NCI-H1436 (cell line): ENCODE results near the gene BLOC1S4.
"Not testable (repeated sequence)": the region's sequence is repeated elsewhere in the genome, so short reads cannot be mapped to it uniquely, and the experiment has no call there.

Experiments
- DNase-seq: peaks from one replicate; lab custom pipeline; 2025; lab: John Stamatoyannopoulos, UW

Gene BLOC1S4, protein sequence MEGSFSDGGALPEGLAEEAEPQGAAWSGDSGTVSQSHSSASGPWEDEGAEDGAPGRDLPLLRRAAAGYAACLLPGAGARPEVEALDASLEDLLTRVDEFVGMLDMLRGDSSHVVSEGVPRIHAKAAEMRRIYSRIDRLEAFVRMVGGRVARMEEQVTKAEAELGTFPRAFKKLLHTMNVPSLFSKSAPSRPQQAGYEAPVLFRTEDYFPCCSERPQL

DNA sequence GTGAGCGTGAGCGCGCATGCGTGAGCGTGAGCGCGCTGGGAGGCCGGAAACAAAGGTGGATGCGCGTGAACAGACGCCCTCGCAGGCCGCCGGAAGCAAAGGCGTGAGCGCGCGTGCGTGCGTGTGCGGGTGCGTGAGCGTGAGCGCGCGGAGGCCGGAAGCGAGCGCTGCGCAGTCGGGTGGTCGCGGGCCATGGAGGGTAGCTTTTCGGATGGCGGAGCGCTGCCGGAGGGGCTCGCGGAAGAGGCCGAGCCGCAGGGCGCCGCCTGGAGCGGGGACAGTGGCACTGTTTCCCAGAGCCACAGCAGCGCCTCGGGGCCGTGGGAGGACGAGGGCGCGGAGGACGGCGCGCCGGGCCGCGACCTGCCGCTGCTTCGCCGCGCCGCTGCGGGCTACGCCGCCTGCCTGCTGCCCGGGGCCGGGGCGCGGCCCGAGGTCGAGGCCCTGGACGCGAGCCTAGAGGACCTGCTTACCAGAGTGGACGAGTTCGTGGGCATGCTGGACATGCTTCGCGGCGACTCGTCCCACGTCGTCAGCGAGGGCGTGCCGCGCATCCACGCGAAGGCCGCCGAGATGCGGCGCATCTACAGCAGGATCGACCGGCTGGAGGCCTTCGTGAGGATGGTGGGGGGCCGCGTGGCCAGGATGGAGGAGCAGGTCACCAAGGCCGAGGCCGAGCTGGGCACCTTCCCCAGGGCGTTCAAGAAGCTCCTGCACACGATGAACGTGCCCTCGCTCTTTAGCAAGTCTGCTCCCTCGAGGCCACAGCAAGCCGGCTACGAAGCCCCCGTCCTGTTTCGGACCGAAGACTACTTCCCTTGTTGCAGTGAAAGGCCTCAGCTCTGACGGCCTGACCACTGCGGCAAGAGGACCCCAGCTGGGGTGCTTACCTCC, at the start of gene BLOC1S4:
TSS of gene BLOC1S4 (plus strand) at position 157 of the 894 bp plus-strand sequence. CDS start at position 193, 36 bp downstream.
- peak; percentile 62 for DNase-seq

- DNase-seq = no peak
Observed at GRCh38 chr4:6668391-6668790, 47.6 kb upstream of the BLOC1S4 start.

- DNase-seq = no peak
Observed at GRCh38 chr4:6671648-6672047, 44.3 kb upstream of the BLOC1S4 start.

DNA sequence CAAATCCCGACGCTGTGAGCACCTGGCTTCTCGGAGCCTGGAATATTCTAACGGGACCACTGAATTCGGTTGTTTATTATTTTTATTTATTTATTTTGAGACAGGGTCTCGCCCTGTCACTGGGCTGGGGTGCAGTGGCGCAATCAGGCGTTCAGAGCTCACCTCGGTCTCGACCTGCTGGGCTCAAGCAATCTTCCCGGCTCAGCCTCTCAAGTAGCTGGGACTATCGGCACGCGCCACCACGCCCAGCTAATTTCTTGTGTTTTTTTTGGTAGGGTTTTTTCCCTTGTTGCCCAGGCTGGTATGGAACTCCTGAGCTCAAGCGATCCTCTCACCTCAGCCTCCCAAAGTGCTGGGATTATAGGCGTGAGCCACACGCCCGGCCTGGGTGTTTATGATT, 43.8 kb upstream of the BLOC1S4 start:
- DNase-seq = no peak

GRCh38 chr4:6672541-6673190, 43.3 kb upstream of the BLOC1S4 start:
- not testable (repeated sequence) for DNase-seq

GRCh38 chr4:6673191-6673659, 42.7 kb upstream of the BLOC1S4 start:
- not testable (repeated sequence) for DNase-seq

- DNase-seq = peak; percentile 80
Observed at GRCh38 chr4:6673660-6674499, 42.1 kb upstream of the BLOC1S4 start.

- DNase-seq = no peak
Observed at GRCh38 chr4:6674500-6675149, 41.3 kb upstream of the BLOC1S4 start.

DNA sequence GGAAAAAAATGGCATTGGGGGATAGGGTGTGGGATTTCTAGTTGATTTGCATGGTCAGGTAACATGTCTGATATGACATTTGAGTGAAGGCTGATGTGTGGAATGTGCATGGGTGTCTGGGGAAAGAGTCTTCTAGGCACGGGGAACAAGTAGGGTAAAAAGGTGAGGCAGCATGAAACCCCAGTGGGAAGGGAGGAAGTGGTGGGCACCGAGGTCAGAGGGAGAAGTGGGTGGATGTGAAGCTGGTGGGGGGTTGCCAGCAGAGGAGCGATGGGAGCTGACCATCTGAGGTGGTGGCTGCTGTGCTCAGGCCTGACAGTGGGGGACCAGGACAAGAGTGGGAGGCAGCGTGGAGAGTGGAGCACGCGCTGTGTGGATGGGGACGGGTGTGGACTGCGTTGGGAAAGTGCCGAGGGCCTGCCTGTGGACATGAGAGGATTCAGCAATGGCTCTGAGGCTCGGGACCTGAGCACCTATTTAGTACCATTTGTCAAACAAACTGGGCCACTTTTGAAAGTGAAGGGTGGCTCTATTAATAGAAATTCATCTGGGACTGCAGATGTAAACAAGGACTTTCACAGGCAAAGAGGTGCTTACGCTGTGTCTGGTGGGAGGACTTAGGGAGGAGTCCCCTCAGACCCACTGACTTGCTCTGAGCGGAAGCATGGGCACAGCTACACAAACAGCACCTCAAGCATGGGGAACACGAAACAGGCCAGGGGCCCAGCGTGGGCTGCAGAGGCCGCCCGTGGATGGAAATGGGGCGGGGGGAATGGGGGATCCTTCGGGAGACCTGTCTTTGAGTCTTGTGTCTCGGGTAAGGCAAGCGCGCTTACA, 39.0 kb upstream of the BLOC1S4 start:
- no peak for DNase-seq

DNA sequence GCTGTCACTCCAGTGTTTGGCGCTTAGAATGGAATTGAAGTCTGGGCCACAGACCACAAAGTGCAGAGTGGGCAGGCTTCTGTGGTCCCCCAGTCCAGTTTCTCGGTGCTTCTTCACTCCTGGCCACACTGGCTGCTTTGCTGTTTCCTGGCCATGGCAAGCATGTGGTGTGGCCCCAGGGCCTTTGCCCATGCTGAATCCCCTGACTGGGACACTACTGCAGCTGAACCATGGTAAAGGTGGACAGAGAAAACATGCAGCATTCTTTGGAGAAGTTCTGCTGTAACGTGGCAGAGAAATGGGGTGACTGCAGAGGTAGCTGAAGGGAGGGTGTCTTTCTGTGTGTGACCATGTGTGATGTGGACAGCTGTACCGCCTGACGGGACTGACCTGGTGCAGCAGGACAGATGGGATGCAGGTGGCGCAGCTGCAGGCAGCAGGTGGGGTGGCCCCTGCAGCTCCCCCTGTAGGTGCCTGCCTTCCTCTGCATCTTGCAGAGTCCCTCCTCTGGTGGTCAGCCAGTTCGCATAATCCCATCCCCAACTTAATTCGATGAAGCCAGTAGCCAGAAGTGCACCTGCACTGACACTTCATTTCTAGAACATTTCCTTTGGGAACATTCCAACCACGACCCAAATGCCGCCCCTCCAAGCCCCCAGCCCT, 35.5 kb upstream of the BLOC1S4 start:
- DNase-seq = no peak

GRCh38 chr4:6681191-6681590, 34.8 kb upstream of the BLOC1S4 start:
- no peak for DNase-seq

DNA sequence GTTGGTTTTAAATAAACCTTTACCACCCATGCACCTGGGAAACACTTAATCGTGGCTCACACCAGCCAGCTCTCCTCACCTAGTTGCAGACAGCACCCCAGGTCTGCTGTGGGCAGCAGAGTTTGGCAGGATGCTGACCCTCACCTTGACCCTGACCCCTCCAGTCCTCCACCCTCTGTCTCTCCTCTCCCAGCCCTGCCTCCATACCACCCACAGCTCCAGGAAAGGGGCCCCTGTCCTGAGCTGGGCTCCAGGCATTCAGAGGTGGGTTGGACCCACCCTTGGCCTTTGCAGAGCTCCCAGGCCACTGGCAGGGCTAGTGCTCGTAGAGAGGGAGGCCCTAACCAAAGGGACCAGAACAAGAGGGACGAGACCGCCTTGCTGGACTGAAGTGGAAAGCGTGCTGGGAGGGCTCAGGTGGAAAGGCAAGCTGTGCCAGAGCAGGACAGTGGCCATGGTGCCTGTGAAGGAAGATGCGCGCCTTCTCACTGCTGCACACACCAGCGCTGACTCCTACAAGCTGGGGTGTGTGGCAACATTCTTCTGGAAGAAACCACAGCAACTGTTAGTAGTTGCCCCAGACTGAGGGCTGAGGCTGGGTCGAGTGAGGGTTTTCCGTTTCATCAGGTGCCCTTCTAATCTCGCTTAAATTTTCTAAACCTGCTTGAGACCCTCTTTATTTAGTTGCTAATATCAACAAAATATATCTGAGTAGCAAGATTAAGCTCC, 32.9 kb upstream of the BLOC1S4 start:
- no peak for DNase-seq

DNA sequence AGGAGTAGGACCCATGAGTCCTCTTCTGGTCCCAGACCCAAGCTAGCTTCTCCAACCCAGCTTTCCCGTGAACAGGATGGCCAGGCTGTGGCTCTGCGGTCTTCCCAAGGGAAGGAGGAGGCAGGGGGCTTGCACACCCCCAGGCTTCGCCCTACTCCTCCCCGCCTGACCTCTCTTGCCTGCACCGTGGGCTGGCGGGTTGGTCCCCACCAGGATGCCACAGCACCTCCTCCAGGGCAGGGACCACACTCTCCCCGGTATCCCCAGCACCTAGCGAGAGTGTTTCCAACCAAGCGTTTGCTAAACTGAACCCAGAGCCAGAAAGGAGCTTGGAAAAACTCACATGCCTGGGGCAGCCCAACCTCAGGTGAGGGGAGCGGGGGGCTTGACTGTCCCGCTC, 31.3 kb upstream of the BLOC1S4 start:
- DNase-seq = no peak

DNA sequence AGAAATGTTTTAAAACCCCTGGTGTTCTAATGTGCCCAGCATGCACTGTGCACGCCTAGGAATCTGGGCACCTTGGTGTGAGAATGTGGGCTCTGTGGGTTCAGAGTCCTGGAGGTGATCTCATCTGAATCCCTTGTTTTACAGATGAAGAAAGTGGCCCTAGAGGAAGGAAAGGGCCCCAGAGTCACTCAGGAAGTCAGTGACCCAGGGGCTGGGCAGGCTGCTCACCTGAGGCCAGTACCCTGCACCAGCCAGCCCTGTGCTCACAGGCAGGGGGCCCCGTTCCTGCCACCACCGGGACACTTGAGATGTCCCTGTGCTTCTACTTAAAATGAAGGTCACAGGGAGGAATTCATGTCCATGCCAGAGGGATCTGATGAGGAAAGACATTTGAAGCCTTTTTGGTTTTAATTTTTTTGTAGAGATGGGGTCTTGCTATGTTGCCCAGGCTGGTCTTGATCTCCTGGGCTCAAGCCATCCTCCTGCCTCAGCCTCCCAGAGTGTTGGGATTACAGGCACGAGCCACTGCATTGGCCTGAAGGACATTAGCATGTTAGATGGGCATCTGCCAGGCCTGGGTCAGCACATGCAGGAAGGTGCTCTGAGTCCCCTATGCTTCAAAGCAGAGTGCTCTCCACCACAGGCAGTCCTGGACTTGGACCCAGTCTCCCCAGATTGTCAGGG, 29.7 kb upstream of the BLOC1S4 start:
- DNase-seq = no peak

DNA sequence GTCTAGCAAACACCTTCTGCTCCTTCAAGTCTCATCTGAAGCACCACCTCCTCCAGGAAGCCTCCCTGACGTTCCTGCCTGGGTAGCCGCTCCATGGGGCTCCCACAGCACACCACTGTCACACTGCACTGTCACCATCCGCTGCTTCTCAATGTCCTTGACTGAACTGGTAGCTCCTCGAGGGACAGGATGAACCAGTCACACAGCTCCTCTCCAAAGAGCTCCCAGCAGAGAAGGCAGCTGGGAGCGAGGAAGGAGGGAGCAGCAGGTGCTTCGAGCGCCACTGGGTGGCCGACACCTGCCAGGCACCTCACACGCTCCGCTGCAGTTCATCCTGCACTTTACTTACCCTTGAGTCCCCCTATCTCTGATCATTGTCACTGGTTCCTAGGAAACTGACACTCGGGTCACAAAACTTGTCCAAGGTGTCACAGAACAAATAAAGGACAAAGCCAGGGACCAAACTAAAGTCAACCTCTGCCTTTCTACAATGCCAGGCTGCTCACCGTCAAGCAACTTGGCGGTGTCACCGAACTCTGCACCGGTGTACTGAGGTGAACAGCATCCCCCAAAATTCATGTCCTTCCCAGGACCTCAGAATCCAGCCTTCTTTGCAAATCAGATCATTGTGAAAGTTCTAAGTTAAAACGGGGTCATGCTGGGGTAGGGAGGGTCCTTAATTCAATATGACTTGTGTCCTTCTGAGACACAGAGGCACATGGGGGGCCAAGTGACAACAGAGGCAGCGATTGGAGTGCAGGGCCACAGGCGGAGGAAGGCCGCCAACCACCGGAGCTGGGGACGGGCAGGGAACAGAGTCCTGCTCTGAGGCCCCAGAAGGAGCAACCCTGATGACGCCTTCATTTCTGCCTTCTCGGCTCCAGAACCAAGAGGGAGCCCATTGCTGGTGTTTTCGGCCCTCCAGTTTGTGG, 27.8 kb upstream of the BLOC1S4 start:
- no peak for DNase-seq

DNA sequence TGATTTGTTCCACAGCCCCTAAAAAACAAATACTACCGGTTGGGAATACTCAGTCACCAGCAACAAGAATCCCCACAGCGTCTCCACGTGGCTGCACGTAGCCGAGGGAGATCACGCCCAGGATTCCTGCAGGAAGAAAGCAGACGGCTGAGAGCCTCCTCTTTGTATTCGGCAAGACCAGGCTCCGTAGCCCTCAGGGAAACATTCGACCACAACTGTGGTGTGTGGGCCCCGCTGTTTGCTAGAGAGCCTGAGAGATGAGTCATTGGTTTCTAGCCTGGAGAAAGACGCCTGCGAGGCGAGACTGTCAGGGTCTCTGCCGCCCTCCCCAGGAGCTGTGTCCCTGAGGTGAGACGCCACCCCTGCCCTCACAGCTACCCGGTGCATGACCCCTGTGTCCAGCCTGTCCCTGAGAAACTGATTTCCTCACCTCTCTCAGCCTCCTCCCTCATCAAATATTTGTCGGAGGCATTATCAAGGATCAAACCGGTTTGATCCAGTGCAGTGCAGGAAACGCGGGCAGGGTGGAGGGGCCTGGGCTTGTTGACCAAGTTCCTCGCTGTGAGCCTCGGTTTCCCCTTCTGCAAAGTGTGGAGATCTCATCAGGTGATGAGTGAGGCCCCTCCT, 27.0 kb upstream of the BLOC1S4 start:
- no peak for DNase-seq

- no peak for DNase-seq
Observed at GRCh38 chr4:6689506-6689960, 26.4 kb upstream of the BLOC1S4 start.
